Measurements from ENCODE around the gene SCG2. TPM values are rescaled to one million over a fixed set of nuclear protein-coding genes. Genes with fewer than 3 reads are reported as not detected.

SCG2 gene
- total RNA-seq, 1 donor from 2014 or later, result 5.6 TPM

DNA sequence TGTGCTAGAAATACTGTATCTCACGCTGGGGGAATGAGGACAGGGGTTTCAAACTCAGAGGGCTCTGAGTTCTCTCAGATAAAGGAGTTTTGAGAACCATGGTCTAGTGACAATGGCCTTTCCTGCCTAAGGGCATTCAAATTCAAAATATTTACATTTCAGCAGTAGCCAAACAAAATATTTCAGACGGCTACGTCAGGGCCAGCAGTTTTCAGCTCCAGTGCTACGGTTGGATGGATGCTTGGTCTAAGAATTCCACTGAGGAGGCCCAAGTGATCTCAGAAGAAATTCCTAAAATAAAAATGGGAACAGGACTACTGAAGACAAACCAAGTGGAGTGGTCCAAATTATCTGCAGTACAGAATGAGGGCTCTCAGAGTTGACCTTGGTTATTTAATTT is 41.1 kb upstream of the SCG2 start:
- Histone ChIP-seq H4K20me1 (ENCODE audit: insufficient read depth, low read length) (no peaks in the 10 kb centered on the region), H3K4me1 (ENCODE audit: insufficient read depth, low read length) (no peaks in the 10 kb centered on the region), H3K4me3 (ENCODE audit: insufficient read depth, low read depth, low read length) (no peak overlapping the region), H3K27me3 (ENCODE audit: insufficient read depth, low read length) (no peaks in the 10 kb centered on the region), H2AFZ (ENCODE audit: low read depth, low read length) (no peak overlapping the region), H3K36me3 (ENCODE audit: insufficient read depth, low read length) (no peaks in the 10 kb centered on the region), H3K79me2 (ENCODE audit: insufficient read depth, low read length) (no peaks in the 10 kb centered on the region), H3K9me3 (ENCODE audit: insufficient read depth, low read depth, low read length) (no peaks in the 10 kb centered on the region), H3K9ac (ENCODE audit: low read length) (no peak overlapping the region), H3K27ac (ENCODE audit: low read depth, low read length) (no peak overlapping the region), H3K4me2 (ENCODE audit: low read length) (no peak overlapping the region)
- TF ChIP-seq, protein P1, sequence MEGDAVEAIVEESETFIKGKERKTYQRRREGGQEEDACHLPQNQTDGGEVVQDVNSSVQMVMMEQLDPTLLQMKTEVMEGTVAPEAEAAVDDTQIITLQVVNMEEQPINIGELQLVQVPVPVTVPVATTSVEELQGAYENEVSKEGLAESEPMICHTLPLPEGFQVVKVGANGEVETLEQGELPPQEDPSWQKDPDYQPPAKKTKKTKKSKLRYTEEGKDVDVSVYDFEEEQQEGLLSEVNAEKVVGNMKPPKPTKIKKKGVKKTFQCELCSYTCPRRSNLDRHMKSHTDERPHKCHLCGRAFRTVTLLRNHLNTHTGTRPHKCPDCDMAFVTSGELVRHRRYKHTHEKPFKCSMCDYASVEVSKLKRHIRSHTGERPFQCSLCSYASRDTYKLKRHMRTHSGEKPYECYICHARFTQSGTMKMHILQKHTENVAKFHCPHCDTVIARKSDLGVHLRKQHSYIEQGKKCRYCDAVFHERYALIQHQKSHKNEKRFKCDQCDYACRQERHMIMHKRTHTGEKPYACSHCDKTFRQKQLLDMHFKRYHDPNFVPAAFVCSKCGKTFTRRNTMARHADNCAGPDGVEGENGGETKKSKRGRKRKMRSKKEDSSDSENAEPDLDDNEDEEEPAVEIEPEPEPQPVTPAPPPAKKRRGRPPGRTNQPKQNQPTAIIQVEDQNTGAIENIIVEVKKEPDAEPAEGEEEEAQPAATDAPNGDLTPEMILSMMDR (IDR thresholded peaks at IDR 0.05; ENCODE audit: insufficient read depth, low read depth, low read length), result no peak
- no peak for TF ChIP-seq EZH2 (IDR thresholded peaks at IDR 0.05; ENCODE audit: insufficient read depth, low read length)
- Mint-ChIP-seq H3K4me3 (ENCODE audit: unreplicated experiment) (no peak overlapping the region), H3K4me1 (ENCODE audit: low read depth, unreplicated experiment) (peaks cover 3% of the 10 kb centered on the region), H3K27me3 (ENCODE audit: low read depth, unreplicated experiment) (no peaks in the 10 kb centered on the region), H3K9me3 (ENCODE audit: unreplicated experiment) (no peaks in the 10 kb centered on the region), H3K36me3 (ENCODE audit: low read depth, unreplicated experiment) (no peaks in the 10 kb centered on the region), H3K27ac (ENCODE audit: unreplicated experiment) (no peak overlapping the region)
- no peak for FAIRE-seq
- no peak for DNase-seq (ENCODE audit: low read depth)

DNA sequence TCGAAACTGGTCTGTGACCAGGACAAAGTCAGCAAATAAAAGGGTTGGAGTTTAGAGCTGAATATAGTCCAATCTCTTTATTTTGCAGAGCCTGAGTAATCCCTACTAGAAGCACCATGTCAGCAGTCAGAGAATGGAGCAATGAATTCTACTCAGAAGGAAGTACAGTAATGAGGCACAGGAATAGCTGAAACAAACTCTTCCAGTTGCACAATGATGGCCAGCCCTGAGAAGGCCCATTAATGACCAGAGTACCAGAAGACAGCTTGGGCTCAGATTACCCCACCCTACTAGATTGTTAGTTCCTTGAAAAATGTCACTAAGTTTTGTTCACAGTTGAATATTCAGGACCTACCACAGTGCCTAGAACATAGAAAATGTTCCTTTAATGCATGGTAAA is 40.3 kb upstream of the SCG2 start:
- no peak overlapping the region for H3K27ac ChIP-seq (ENCODE audit: low read depth, low read length)
- no peaks in the 10 kb centered on the region for H3K9me3 ChIP-seq (ENCODE audit: insufficient read depth, low read depth, low read length)
- H4K20me1 ChIP-seq (ENCODE audit: insufficient read depth, low read length), result no peaks in the 10 kb centered on the region
- Mint-ChIP-seq H3K9me3 (ENCODE audit: unreplicated experiment) (no peaks in the 10 kb centered on the region), H3K27ac (ENCODE audit: unreplicated experiment) (no peak overlapping the region), H3K4me1 (ENCODE audit: low read depth, unreplicated experiment) (peaks cover 1% of the 10 kb centered on the region), H3K27me3 (ENCODE audit: low read depth, unreplicated experiment) (no peaks in the 10 kb centered on the region), H3K4me3 (ENCODE audit: unreplicated experiment) (no peak overlapping the region), H3K36me3 (ENCODE audit: low read depth, unreplicated experiment) (no peaks in the 10 kb centered on the region)
- no peak overlapping the region for H3K9ac ChIP-seq (ENCODE audit: low read length)
- H3K4me3 ChIP-seq (ENCODE audit: insufficient read depth, low read depth, low read length), result no peak overlapping the region
- H3K4me2 ChIP-seq (ENCODE audit: low read length), result no peak overlapping the region
- DNase-seq (ENCODE audit: low read depth), result no peak
- H3K36me3 ChIP-seq (ENCODE audit: insufficient read depth, low read length), result no peaks in the 10 kb centered on the region
- H2AFZ ChIP-seq (ENCODE audit: low read depth, low read length), result no peak overlapping the region
- TF ChIP-seq EZH2 (IDR thresholded peaks at IDR 0.05; ENCODE audit: insufficient read depth, low read length), result no peak
- TF ChIP-seq, protein P1 (IDR thresholded peaks at IDR 0.05; ENCODE audit: insufficient read depth, low read depth, low read length), result no peak
- no peak for FAIRE-seq
- H3K4me1 ChIP-seq (ENCODE audit: insufficient read depth, low read length), result no peaks in the 10 kb centered on the region
- H3K27me3 ChIP-seq (ENCODE audit: insufficient read depth, low read length), result no peaks in the 10 kb centered on the region
- H3K79me2 ChIP-seq (ENCODE audit: insufficient read depth, low read length), result no peaks in the 10 kb centered on the region

DNA sequence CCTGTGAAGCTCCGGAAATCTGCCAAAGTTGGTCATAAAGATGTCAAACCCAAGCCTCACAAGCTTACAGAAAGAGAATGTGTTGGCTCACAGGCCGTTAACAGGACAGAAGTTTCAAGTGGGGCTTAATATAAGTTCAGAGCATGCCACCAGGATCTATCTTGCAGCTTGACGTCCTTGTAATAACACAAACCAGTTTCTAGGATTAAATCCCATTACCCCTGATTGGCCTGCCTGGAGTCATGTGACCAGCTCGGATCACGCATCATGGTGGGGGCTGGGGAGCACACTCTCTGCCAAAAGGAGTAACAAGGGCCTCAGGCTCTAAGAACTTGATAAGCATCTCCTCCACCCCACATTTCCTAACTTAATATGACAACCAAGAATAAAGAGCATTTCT is 38.9 kb upstream of the SCG2 start:
- Histone ChIP-seq H3K36me3 (ENCODE audit: insufficient read depth, low read length) (no peaks in the 10 kb centered on the region), H3K4me2 (ENCODE audit: low read length) (no peak overlapping the region), H3K9me3 (ENCODE audit: insufficient read depth, low read depth, low read length) (no peaks in the 10 kb centered on the region), H3K79me2 (ENCODE audit: insufficient read depth, low read length) (no peaks in the 10 kb centered on the region), H3K27me3 (ENCODE audit: insufficient read depth, low read length) (no peaks in the 10 kb centered on the region), H3K27ac (ENCODE audit: low read depth, low read length) (no peak overlapping the region), H3K4me1 (ENCODE audit: insufficient read depth, low read length) (no peaks in the 10 kb centered on the region), H3K9ac (ENCODE audit: low read length) (no peak overlapping the region), H2AFZ (ENCODE audit: low read depth, low read length) (no peak overlapping the region), H3K4me3 (ENCODE audit: insufficient read depth, low read depth, low read length) (no peak overlapping the region), H4K20me1 (ENCODE audit: insufficient read depth, low read length) (no peaks in the 10 kb centered on the region)
- no peak overlapping the region for H3K4me3 Mint-ChIP-seq (ENCODE audit: unreplicated experiment)
- no peaks in the 10 kb centered on the region for H3K4me1 Mint-ChIP-seq (ENCODE audit: low read depth, unreplicated experiment)
- no peaks in the 10 kb centered on the region for H3K27me3 Mint-ChIP-seq (ENCODE audit: low read depth, unreplicated experiment)
- TF ChIP-seq, protein P1 (IDR thresholded peaks at IDR 0.05; ENCODE audit: insufficient read depth, low read depth, low read length), result no peak
- TF ChIP-seq EZH2 (IDR thresholded peaks at IDR 0.05; ENCODE audit: insufficient read depth, low read length), result no peak
- H3K27ac Mint-ChIP-seq (ENCODE audit: unreplicated experiment), result no peak overlapping the region
- H3K9me3 Mint-ChIP-seq (ENCODE audit: unreplicated experiment), result no peaks in the 10 kb centered on the region
- FAIRE-seq, result no peak
- peaks cover 2% of the 10 kb centered on the region for H3K36me3 Mint-ChIP-seq (ENCODE audit: low read depth, unreplicated experiment)
- no peak for DNase-seq (ENCODE audit: low read depth)
